Measurements from ENCODE around the gene ADAMTS12. TPM values are rescaled to one million over a fixed set of nuclear protein-coding genes. Genes with fewer than 3 reads are reported as not detected.

ADAMTS12 gene
- total RNA-seq, 2 experiments from 2014 or later: not detected

GRCh38 chr5:33688066-33688465 lies 203.7 kb downstream of the ADAMTS12 start:
- ChIA-PET POLR2A (no interaction called here), CTCF (no interaction called here)
- TF ChIP-seq CTCF (IDR thresholded peaks at IDR 0.05): no peak
- no peaks in the 10 kb centered on the region for H3K36me3 Mint-ChIP-seq (ENCODE audit: low read depth)
- DNase-seq (no peak), ATAC-seq (no peak)
- no peaks in the 10 kb centered on the region for H3K27me3 Mint-ChIP-seq
- H3K9me3 Mint-ChIP-seq: no peaks in the 10 kb centered on the region
- no peak overlapping the region for H3K27ac Mint-ChIP-seq
- H3K4me3 Mint-ChIP-seq: no peak overlapping the region
- intact Hi-C loops (cut with micrococcal nuclease): no loop called here
- no peaks in the 10 kb centered on the region for H3K4me1 Mint-ChIP-seq (ENCODE audit: low read depth)

- ATAC-seq: no peak
- ChIA-PET CTCF (no interaction called here), POLR2A (no interaction called here)
- H3K4me1 Mint-ChIP-seq (ENCODE audit: low read depth): no peaks in the 10 kb centered on the region
- intact Hi-C loops (cut with micrococcal nuclease): no loop called here
- H3K27ac Mint-ChIP-seq: no peak overlapping the region
- H3K4me3 Mint-ChIP-seq: no peak overlapping the region
- no peak for DNase-seq
- TF ChIP-seq CTCF (IDR thresholded peaks at IDR 0.05): no peak
- no peaks in the 10 kb centered on the region for H3K9me3 Mint-ChIP-seq
- H3K36me3 Mint-ChIP-seq (ENCODE audit: low read depth): no peaks in the 10 kb centered on the region
- no peaks in the 10 kb centered on the region for H3K27me3 Mint-ChIP-seq
Observed at GRCh38 chr5:33685873-33686755, 205.7 kb downstream of the ADAMTS12 start.

- H3K4me3 Mint-ChIP-seq: no peak overlapping the region
- no peaks in the 10 kb centered on the region for H3K4me1 Mint-ChIP-seq (ENCODE audit: low read depth)
- CTCF ChIA-PET: no interaction called here
- POLR2A ChIA-PET: interaction anchor here (0.7 kb wide), 1 partner anchor 227 kb away, joined by 3 read pairs; no protein-coding TSS in a partner anchor
- DNase-seq (no peak), ATAC-seq (no peak)
- H3K27me3 Mint-ChIP-seq: peaks cover 3% of the 10 kb centered on the region
- H3K9me3 Mint-ChIP-seq: peaks cover 2% of the 10 kb centered on the region
- no peak for TF ChIP-seq CTCF (IDR thresholded peaks at IDR 0.05)
- H3K36me3 Mint-ChIP-seq (ENCODE audit: low read depth): no peaks in the 10 kb centered on the region
- intact Hi-C loops (cut with micrococcal nuclease): no loop called here
- H3K27ac Mint-ChIP-seq: no peak overlapping the region
Observed at GRCh38 chr5:33684496-33685159, 207.2 kb downstream of the ADAMTS12 start.

- ATAC-seq (no peak), DNase-seq (no peak)
- no peak for TF ChIP-seq CTCF (IDR thresholded peaks at IDR 0.05)
- Mint-ChIP-seq H3K36me3 (ENCODE audit: low read depth) (no peaks in the 10 kb centered on the region), H3K27ac (no peak overlapping the region), H3K9me3 (peaks cover 2% of the 10 kb centered on the region), H3K4me3 (no peak overlapping the region), H3K4me1 (ENCODE audit: low read depth) (no peaks in the 10 kb centered on the region), H3K27me3 (peaks cover 5% of the 10 kb centered on the region)
- POLR2A ChIA-PET: no interaction called here
- intact Hi-C loops (cut with micrococcal nuclease): no loop called here
- CTCF ChIA-PET: no interaction called here
Observed at GRCh38 chr5:33679791-33680190, 212.0 kb downstream of the ADAMTS12 start.

GRCh38 chr5:33675958-33676464 lies 215.8 kb downstream of the ADAMTS12 start:
- ChIA-PET POLR2A (no interaction called here), CTCF (no interaction called here)
- DNase-seq (no peak), ATAC-seq (no peak)
- TF ChIP-seq CTCF (IDR thresholded peaks at IDR 0.05): no peak
- Mint-ChIP-seq H3K4me1 (ENCODE audit: low read depth) (no peaks in the 10 kb centered on the region), H3K27ac (no peak overlapping the region), H3K36me3 (ENCODE audit: low read depth) (no peaks in the 10 kb centered on the region), H3K4me3 (no peak overlapping the region), H3K27me3 (peaks cover 5% of the 10 kb centered on the region), H3K9me3 (peaks cover 2% of the 10 kb centered on the region)
- intact Hi-C loops (cut with micrococcal nuclease): no loop called here

Data from activated CD8-positive, alpha-beta T cell treated with anti-CD3 and anti-CD28 coated beads for 36 hours (primary cell).